Uterus (tissue), 4 donors: ENCODE measurements around the gene ULK3. TPM values are rescaled to one million over a fixed set of nuclear protein-coding genes. Genes with fewer than 3 reads are reported as not detected.

Experiments
- DNase-seq, 2 donors: peaks; one replicate each; pipeline ENCODE4 v3.0.0-alpha.2; 2019 to 2020
- H3K27ac ChIP-seq, 2 donors: fragments of 200-600 bp; sonication (generic); 1 replicate in 1 of 2; 2 replicates in 1 of 2; pipeline ENCODE4 v1.5.1; 2016 to 2018
- H3K27me3 ChIP-seq, 2 donors: fragments of 200-600 bp; sonication (generic); one replicate each; pipeline ENCODE4 v1.5.1; 2018 to 2019; ENCODE audit warnings: control low read depth in 1 of 2
- H3K36me3 ChIP-seq, 2 donors: fragments of 200-600 bp; sonication (generic); one replicate each; pipeline ENCODE4 v1.5.1; 2019; ENCODE audit warnings: control low read depth in 1 of 2
- H3K4me1 ChIP-seq, 2 donors: fragments of 200-600 bp; sonication (generic); one replicate each; pipeline ENCODE4 v1.5.1; 2018 to 2019; ENCODE audit warnings: control low read depth in 1 of 2
- H3K4me3 ChIP-seq, 2 donors: fragments of 200-600 bp; sonication (generic); 1 replicate in 1 of 2; 2 replicates in 1 of 2; pipeline ENCODE4 v1.5.1; 2018 to 2019; ENCODE audit warnings: mild to moderate bottlenecking in 1 of 2
- H3K9me3 ChIP-seq, 2 donors: fragments of 200-600 bp; sonication (generic); one replicate each; pipeline ENCODE4 v1.5.1; 2019; ENCODE audit warnings: control low read depth in 1 of 2
- POLR2A ChIP-seq, 2 donors: fragments of 450-650 bp; IDR thresholded peaks; one replicate each; pipeline ENCODE4 v1.6.1; 2016; ENCODE audit warnings: antibody characterized with exemption in 2 of 2, mild to moderate bottlenecking in 1 of 2, moderate library complexity in 1 of 2
- intact Hi-C: fragments of 100-400 bp; cut with DNase I; formaldehyde crosslinking; loops from one replicate; pipeline ENCODE4 v1.15.1; 2023; ENCODE audit warnings: low total_unique reads
- total RNA-seq, 4 donors: library from RNA; depleted of rRNA in 3 of 4; stranded (reverse); fragments of >200 nt in 3 of 4; gene quantifications; one replicate each; pipeline versions ENCODE4 v1.1.0 to v1.2.4, GENCODE V29; 2014 to 2023
- TF ChIP-seq, protein P1 (sequence below), 4 experiments: fragments of 200-600 bp in 2 of 4; fragments of 450-650 bp in 2 of 4; sonication (generic) in 2 of 4; IDR thresholded peaks; one replicate each; pipeline ENCODE4 v1.5.1; 2016 to 2019; ENCODE audit warnings: antibody characterized with exemption in 4 of 4, mild to moderate bottlenecking in 2 of 4, moderate library complexity in 1 of 4
- donor health status: DM: yes; HTN: yes; CAD: no.

The ULK3 gene
- total RNA-seq, 4 donors from 2014 or later = 29.0 to 105 (median 41.2) TPM

DNA sequence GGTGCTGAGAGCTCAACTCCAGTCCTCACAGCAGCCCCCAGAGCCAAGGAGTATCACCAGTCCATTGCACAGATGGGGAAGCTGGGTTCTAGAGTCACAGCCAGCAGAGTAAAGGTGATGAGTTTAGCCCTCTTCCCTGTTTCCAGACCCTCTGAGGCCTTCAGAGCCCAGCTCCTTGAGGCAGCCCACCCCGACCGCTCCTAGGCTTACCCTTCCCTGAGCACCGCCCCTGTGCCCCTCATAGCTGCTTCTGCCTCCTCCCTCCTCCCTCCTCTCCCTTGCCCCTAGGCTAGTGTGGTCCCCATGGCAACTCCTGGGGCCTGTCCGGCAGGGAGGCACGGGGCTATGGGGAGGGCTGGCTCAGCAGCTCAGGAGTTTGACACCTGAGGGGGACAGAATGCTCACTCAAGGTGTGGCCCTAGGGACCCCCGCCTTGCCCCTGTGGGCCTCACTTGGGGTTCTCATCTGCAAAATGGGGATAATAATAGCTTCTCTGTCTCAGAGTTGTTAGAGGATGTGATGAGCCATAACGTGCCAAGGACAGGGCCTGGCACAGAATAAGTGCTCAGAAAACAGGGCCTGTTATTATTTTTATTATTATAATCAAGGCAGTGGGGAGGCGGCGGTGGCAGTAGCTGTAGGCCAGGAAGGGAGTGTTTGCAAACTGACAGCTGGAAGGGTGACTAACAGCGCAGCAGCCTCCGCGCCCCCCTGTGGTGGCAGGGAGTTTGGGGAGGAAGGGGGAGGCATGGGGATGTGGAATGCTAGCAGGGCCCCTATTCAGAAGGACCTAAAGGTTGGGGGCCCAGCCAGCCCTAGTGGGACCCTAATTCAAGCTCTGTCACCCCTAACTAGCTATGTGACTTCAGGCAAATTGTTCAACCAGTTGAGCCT, 49.6 kb downstream of the ULK3 start:
- no peak overlapping the region for H3K4me3 ChIP-seq
- intact Hi-C loops = no loop called here
- no peak for DNase-seq
- no peak overlapping the region for H3K27ac ChIP-seq
- peaks cover 0 to 15% of the 10 kb centered on the region in 2 donors for H3K4me1 ChIP-seq
- no peaks in the 10 kb centered on the region for H3K36me3 ChIP-seq
- H3K27me3 ChIP-seq = no peaks in the 10 kb centered on the region
- TF ChIP-seq, protein P1, sequence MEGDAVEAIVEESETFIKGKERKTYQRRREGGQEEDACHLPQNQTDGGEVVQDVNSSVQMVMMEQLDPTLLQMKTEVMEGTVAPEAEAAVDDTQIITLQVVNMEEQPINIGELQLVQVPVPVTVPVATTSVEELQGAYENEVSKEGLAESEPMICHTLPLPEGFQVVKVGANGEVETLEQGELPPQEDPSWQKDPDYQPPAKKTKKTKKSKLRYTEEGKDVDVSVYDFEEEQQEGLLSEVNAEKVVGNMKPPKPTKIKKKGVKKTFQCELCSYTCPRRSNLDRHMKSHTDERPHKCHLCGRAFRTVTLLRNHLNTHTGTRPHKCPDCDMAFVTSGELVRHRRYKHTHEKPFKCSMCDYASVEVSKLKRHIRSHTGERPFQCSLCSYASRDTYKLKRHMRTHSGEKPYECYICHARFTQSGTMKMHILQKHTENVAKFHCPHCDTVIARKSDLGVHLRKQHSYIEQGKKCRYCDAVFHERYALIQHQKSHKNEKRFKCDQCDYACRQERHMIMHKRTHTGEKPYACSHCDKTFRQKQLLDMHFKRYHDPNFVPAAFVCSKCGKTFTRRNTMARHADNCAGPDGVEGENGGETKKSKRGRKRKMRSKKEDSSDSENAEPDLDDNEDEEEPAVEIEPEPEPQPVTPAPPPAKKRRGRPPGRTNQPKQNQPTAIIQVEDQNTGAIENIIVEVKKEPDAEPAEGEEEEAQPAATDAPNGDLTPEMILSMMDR (IDR thresholded peaks at IDR 0.05) = no peak
- H3K9me3 ChIP-seq = no peaks in the 10 kb centered on the region

GRCh38 chr15:74792227-74793016, 50.5 kb downstream of the ULK3 start:
- Histone ChIP-seq H3K36me3 (no peaks in the 10 kb centered on the region), H3K4me3 (no peak overlapping the region), H3K27ac (no peak overlapping the region), H3K4me1 (peaks cover 0 to 23% of the 10 kb centered on the region in 2 donors), H3K27me3 (no peaks in the 10 kb centered on the region), H3K9me3 (no peaks in the 10 kb centered on the region)
- DNase-seq = no peak
- intact Hi-C loops = no loop called here
- TF ChIP-seq, protein P1 (IDR thresholded peaks at IDR 0.05) = no peak
- TF ChIP-seq POLR2A (IDR thresholded peaks at IDR 0.05) = no peak

GRCh38 chr15:74791667-74792066, 51.3 kb downstream of the ULK3 start:
- no peaks in the 10 kb centered on the region for H3K9me3 ChIP-seq
- DNase-seq = no peak
- intact Hi-C loops = no loop called here
- H3K36me3 ChIP-seq = no peaks in the 10 kb centered on the region
- H3K27ac ChIP-seq = no peak overlapping the region
- TF ChIP-seq, protein P1 (IDR thresholded peaks at IDR 0.05) = no peak
- no peak for TF ChIP-seq POLR2A (IDR thresholded peaks at IDR 0.05)
- peaks cover 0 to 30% of the 10 kb centered on the region in 2 donors for H3K4me1 ChIP-seq
- no peak overlapping the region for H3K4me3 ChIP-seq
- no peaks in the 10 kb centered on the region for H3K27me3 ChIP-seq

GRCh38 chr15:74791007-74791406, 51.9 kb downstream of the ULK3 start:
- intact Hi-C loops = no loop called here
- Histone ChIP-seq H3K27ac (no peak overlapping the region), H3K9me3 (no peaks in the 10 kb centered on the region), H3K4me1 (peaks cover 0 to 30% of the 10 kb centered on the region in 2 donors), H3K27me3 (no peaks in the 10 kb centered on the region), H3K4me3 (no peak overlapping the region), H3K36me3 (no peaks in the 10 kb centered on the region)
- no peak for DNase-seq
- no peak for TF ChIP-seq POLR2A (IDR thresholded peaks at IDR 0.05)
- TF ChIP-seq, protein P1 (IDR thresholded peaks at IDR 0.05) = no peak
